Fibroblast of peridontal ligament (primary cell): ENCODE data around the gene GPRC5B.

Experiments
- DNase-seq: peaks from one replicate; pipeline ENCODE4 v3.0.0-alpha.2; 2010; ENCODE audit errors: extremely low read depth

Gene GPRC5B

GRCh38 chr16:19898166-19898565 lies 13.5 kb upstream of the GPRC5B start:
- no peak for DNase-seq

GRCh38 chr16:19896951-19897350 lies 12.3 kb upstream of the GPRC5B start:
- DNase-seq: no peak

GRCh38 chr16:19894586-19894985 lies 9.9 kb upstream of the GPRC5B start:
- no peak for DNase-seq

- no peak for DNase-seq
Measured at GRCh38 chr16:19892902-19893301, 8.3 kb upstream of the GPRC5B start.

- DNase-seq: no peak
Measured at GRCh38 chr16:19890901-19891300, 6.3 kb upstream of the GPRC5B start.

GRCh38 chr16:19888834-19889233 lies 4.2 kb upstream of the GPRC5B start:
- no peak for DNase-seq

GRCh38 chr16:19886073-19886941 lies 1.7 kb upstream of the GPRC5B start:
- DNase-seq: peak; percentile 81

- no peak for DNase-seq
Measured at GRCh38 chr16:19885451-19886072, 914 bp upstream of the GPRC5B start.

GRCh38 chr16:19883966-19884485 lies 622 bp downstream of the GPRC5B start:
- no peak for DNase-seq

- peak; percentile 24 for DNase-seq
Measured at GRCh38 chr16:19883296-19883965, 1.2 kb downstream of the GPRC5B start.

GRCh38 chr16:19882646-19883045 lies 2.0 kb downstream of the GPRC5B start:
- DNase-seq: no peak

GRCh38 chr16:19882186-19882585 lies 2.5 kb downstream of the GPRC5B start:
- no peak for DNase-seq

- no peak for DNase-seq
Measured at GRCh38 chr16:19881783-19882182, 2.9 kb downstream of the GPRC5B start.

GRCh38 chr16:19881028-19881427 lies 3.6 kb downstream of the GPRC5B start:
- DNase-seq: no peak

- DNase-seq: no peak
Measured at GRCh38 chr16:19879241-19879792, 5.3 kb downstream of the GPRC5B start.

GRCh38 chr16:19878757-19879156 lies 5.9 kb downstream of the GPRC5B start:
- DNase-seq: no peak

- no peak for DNase-seq
Measured at GRCh38 chr16:19876501-19877059, 8.1 kb downstream of the GPRC5B start.

- DNase-seq: no peak
Measured at GRCh38 chr16:19875900-19876299, 8.7 kb downstream of the GPRC5B start.

GRCh38 chr16:19874851-19875546 lies 9.6 kb downstream of the GPRC5B start:
- DNase-seq: no peak

- no peak for DNase-seq
Measured at GRCh38 chr16:19874026-19874425, 10.6 kb downstream of the GPRC5B start.

- DNase-seq: no peak
Measured at GRCh38 chr16:19872935-19873334, 11.7 kb downstream of the GPRC5B start.
